LNCaP clone FGC (cell line): ENCODE measurements around the gene FGF21.

Experiments
- DNase-seq: peaks from one replicate; pipeline ENCODE4 v3.0.0-alpha.2; 2011; ENCODE audit warnings: low read depth
- H3K4me3 ChIP-seq: 2 replicates; pipeline ENCODE4 v1.5.1; 2011; ENCODE audit warnings: mild to moderate bottlenecking, low read depth, low read length, control low read depth
- CTCF ChIP-seq: IDR thresholded peaks from 2 replicates; pipeline ENCODE4 v1.5.1; 2012; ENCODE audit warnings: mild to moderate bottlenecking; ENCODE audit not compliant: control insufficient read depth, insufficient read depth; ENCODE audit errors: extremely low read depth

FGF21 gene

GRCh38 chr19:48755084-48755641 is at the start of gene FGF21:
Gene FGF21, plus strand, starts transcription at chr19:48755524. Its CDS starts 713 bp downstream, at chr19:48756237.
- DNase-seq, result no peak
- H3K4me3 ChIP-seq, result no peak within 1 kb of the TSS
- TF ChIP-seq CTCF, result no peak

- no peak for TF ChIP-seq CTCF
- DNase-seq, result no peak
- no peak overlapping the region for H3K4me3 ChIP-seq
Observed at GRCh38 chr19:48708471-48708870, 46.9 kb upstream of the FGF21 start.

DNA sequence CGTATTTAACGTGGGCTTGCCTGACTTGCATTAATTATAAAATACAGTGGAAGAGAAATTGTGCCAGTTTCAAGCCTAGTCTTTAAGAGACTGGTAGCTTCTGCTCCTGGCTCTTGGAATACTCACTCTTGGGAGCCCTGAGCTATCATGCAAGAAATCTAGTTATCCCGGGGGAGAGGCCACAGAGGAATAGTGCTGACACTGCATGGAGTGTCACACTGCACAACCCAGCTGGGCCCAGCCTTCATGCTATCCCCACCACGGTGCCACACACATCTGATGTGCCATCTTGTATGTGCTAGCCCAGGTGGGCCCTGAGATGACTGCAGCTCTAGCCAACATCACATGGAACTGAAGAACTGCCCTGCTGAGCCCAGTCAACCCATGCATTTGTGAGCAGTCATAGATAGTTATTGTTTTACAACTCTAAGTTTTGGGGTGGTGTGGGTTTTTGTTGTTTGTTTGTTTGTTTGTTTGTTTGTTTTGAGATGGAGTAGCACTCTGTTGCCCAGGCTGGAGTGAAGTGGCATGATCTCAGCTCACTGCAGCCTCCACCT is 44.1 kb upstream of the FGF21 start:
- DNase-seq, result no peak
- TF ChIP-seq CTCF, result no peak
- H3K4me3 ChIP-seq, result no peak overlapping the region

DNA sequence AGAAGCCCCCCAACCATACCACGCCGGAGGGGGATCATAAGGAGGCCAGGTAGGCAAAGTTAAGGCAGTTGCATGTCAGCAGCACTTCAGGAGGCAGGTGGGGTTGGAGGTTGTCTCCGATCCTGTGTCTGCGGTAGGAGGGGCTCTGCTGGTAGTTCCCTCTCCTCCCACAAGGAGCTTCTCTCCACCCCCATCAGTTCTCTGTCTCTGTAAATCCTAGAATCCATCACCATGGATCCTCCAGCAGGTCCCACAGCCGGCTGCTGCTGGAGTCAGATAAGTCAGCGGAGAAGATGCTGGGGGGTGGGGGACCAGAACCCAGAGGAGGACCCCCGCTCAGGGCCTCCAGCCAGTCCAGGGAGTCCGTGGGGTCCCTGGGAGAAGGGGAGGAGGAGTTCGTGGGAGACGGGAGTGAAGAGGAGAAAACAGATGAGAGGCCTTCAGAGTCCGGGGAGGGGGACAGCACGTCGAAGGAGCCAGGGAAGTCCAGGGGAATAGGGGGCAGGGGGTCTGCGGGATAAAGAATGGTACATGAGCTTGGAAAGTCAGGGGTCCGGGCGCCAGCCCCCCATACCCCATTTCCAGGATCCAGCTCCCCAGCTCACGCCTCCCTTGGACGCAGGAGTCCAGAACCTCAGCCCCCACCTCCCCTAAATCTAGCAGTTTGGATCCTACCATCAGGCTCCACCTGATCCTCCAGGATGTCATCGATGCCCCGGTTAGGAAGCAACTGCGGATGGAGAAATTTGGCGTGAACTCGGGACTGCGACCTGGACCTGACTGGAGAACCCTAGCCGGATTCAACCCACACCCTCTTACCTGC is 42.1 kb upstream of the FGF21 start:
- peak overlapping the region; percentile 69 for H3K4me3 ChIP-seq
- TF ChIP-seq CTCF, result no peak
- DNase-seq, result no peak

DNA sequence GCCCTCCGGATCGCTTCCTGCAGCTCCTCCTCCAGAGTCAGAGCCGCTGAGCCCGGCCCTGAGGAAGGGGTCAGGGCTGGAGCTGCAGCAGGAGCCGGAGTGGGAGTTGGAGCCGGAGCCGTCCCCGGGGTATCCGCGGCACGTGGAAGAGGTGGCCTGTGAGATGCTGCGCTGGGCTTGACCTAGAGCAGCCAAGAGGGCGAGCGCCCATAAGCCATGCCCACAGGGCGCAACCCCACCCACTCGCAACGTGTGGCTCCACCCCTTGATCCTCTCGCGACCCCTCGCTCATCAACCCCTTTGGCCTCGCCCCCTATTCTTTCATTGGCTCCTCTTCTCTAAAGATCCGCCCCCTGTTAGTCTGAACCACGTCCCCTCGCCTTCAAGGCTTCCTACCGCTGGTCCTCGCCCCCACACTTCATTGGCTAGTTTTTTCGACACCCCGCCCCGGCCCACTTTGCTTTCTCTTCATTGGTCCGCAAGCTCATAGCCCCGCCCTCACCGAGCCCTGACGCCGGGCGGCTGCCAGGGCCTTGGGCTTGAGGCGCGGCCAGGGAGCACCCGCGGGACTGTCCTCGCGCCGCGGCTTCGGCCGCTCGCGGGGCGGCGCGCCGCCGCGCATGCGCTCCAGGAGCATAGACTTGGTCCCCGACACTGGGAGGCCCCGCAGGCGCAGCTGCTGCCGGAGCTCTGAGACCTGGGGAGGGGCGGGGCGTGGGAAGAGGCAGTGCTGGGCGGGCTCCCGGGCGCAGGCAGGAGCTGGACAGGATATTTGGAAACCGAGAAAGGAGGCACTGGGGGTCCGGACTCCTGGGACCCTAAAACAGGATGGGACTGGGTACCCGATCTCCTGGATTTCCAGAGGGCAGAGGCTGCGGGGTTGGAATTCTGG is 41.2 kb upstream of the FGF21 start:
- H3K4me3 ChIP-seq, result peak overlapping the region; percentile 69
- no peak for TF ChIP-seq CTCF

GRCh38 chr19:48714759-48715675 is 40.3 kb upstream of the FGF21 start:
- H3K4me3 ChIP-seq, result peak overlapping the region; percentile 68
- TF ChIP-seq CTCF, result no peak
- DNase-seq, result no peak

More for the DNA sequence above, 41.2 kb upstream of the FGF21 start:
- DNase-seq, result peak; percentile 93
